Right lung (tissue), 5 donors: ENCODE measurements around the gene IQGAP2. TPM values are rescaled to one million over a fixed set of nuclear protein-coding genes. Genes with fewer than 3 reads are reported as not detected.

Experiments used
- DNase-seq, 2 donors: peaks; one replicate each; pipeline ENCODE4 v3.0.0-alpha.2; 2013
- polyA plus RNA-seq, 5 donors: library from polyadenylated mRNA; unstranded; fragments of 120-200 nt; gene quantifications; one replicate each; pipeline versions ENCODE4 v1.2.1 to v1.2.3, GENCODE V29; 2013; ENCODE audit warnings: inconsistent platforms in 1 of 5, low replicate concordance in 1 of 5; ENCODE audit not compliant: insufficient read length in 5 of 5, insufficient read depth in 1 of 5

Gene IQGAP2
- polyA plus RNA-seq, 5 donors = 13.7 to 18.7 (median 15.4) TPM

GRCh38 chr5:76474377-76474776, 71.3 kb downstream of the IQGAP2 start:
- no peak for DNase-seq

GRCh38 chr5:76475385-76475784, 72.3 kb downstream of the IQGAP2 start:
- no peak for DNase-seq

GRCh38 chr5:76475936-76476335, 72.9 kb downstream of the IQGAP2 start:
- DNase-seq = no peak

GRCh38 chr5:76476474-76477038, 73.5 kb downstream of the IQGAP2 start:
- DNase-seq = no peak

GRCh38 chr5:76477061-76477460, 74.0 kb downstream of the IQGAP2 start:
- no peak for DNase-seq

GRCh38 chr5:76477571-76477970, 74.5 kb downstream of the IQGAP2 start:
- DNase-seq = no peak

- no peak for DNase-seq
Observed at GRCh38 chr5:76479281-76479680, 76.2 kb downstream of the IQGAP2 start.

GRCh38 chr5:76479973-76480667, 77.0 kb downstream of the IQGAP2 start:
- DNase-seq = no peak

- DNase-seq = no peak
Observed at GRCh38 chr5:76482984-76483383, 79.9 kb downstream of the IQGAP2 start.

GRCh38 chr5:76483433-76483832, 80.3 kb downstream of the IQGAP2 start:
- DNase-seq = no peak

- DNase-seq = no peak
Observed at GRCh38 chr5:76483881-76484280, 80.8 kb downstream of the IQGAP2 start.

GRCh38 chr5:76485511-76485910, 82.4 kb downstream of the IQGAP2 start:
- DNase-seq = no peak

GRCh38 chr5:76487386-76487785, 84.3 kb downstream of the IQGAP2 start:
- peak; percentile 43 to 50 for DNase-seq

- DNase-seq = no peak
Observed at GRCh38 chr5:76487821-76488220, 84.7 kb downstream of the IQGAP2 start.

- no peak for DNase-seq
Observed at GRCh38 chr5:76488969-76489368, 85.9 kb downstream of the IQGAP2 start.

GRCh38 chr5:76489877-76490688, 87.0 kb downstream of the IQGAP2 start:
- no peak for DNase-seq

- DNase-seq = peak in 1 of 2 donors; percentile 15
Observed at GRCh38 chr5:76490960-76491359, 87.9 kb downstream of the IQGAP2 start.

GRCh38 chr5:76492819-76493189, 89.7 kb downstream of the IQGAP2 start:
- no peak for DNase-seq

- no peak for DNase-seq
Observed at GRCh38 chr5:76493190-76493837, 90.2 kb downstream of the IQGAP2 start.

- no peak for DNase-seq
Observed at GRCh38 chr5:76494201-76494600, 91.1 kb downstream of the IQGAP2 start.

GRCh38 chr5:76495870-76496269, 92.8 kb downstream of the IQGAP2 start:
- DNase-seq = no peak

- no peak for DNase-seq
Observed at GRCh38 chr5:76497065-76497460, 94.0 kb downstream of the IQGAP2 start.
